GM23338 (cell line): ENCODE results near the gene UBL5. TPM values are rescaled to one million over a fixed set of nuclear protein-coding genes. Genes with fewer than 3 reads are reported as not detected.

Experiments used
- ATAC-seq: fragments of 200-7000 bp; cut with Tn5 transposase; 3 replicates; pipeline ENCODE4 v1.9.1; 2020
- DNase-seq: peaks from one replicate; pipeline ENCODE4 v3.0.0-alpha.2; 2015; ENCODE audit warnings: low spot score
- H2AFZ ChIP-seq: fragments of 200-600 bp; sonication (generic); 2 replicates; pipeline ENCODE4 v1.8.0; 2016; ENCODE audit warnings: antibody characterized with exemption, mild to moderate bottlenecking, moderate library complexity
- H3F3A ChIP-seq: fragments of 200-600 bp; sonication (generic); replicated peaks from 2 replicates; pipeline ENCODE4 v1.8.0; 2017; ENCODE audit warnings: antibody characterized with exemption, mixed run types, low read depth
- H3K27ac ChIP-seq: fragments of 200-600 bp; sonication (generic); 2 replicates; pipeline ENCODE4 v1.6.1; 2016; ENCODE audit warnings: low read depth
- H3K27me3 ChIP-seq: fragments of 200-600 bp; sonication (generic); 2 replicates; pipeline ENCODE4 v1.8.0; 2016; ENCODE audit warnings: mild to moderate bottlenecking, mixed run types, moderate library complexity; ENCODE audit not compliant: insufficient read depth
- H3K36me3 ChIP-seq: fragments of 200-600 bp; sonication (generic); 2 replicates; pipeline ENCODE4 v1.8.0; 2016; ENCODE audit warnings: mild to moderate bottlenecking; ENCODE audit not compliant: insufficient read depth
- H3K4me1 ChIP-seq: fragments of 200-600 bp; sonication (generic); 2 replicates; pipeline ENCODE4 v1.8.0; 2016; ENCODE audit warnings: mild to moderate bottlenecking, moderate library complexity; ENCODE audit not compliant: insufficient read depth
- H3K4me2 ChIP-seq: fragments of 200-600 bp; sonication (generic); 2 replicates; pipeline ENCODE4 v1.7.1; 2017; ENCODE audit warnings: mixed run types
- H3K4me3 ChIP-seq: fragments of 200-600 bp; sonication (generic); 2 replicates; pipeline ENCODE4 v1.6.1; 2016; ENCODE audit warnings: mixed run types
- H3K79me2 ChIP-seq: fragments of 200-600 bp; sonication (generic); replicated peaks from 2 replicates; pipeline ENCODE4 v1.8.0; 2017; ENCODE audit warnings: mild to moderate bottlenecking; ENCODE audit not compliant: insufficient read depth
- H3K9me2 ChIP-seq: fragments of 200-600 bp; sonication (generic); 2 replicates; pipeline ENCODE4 v1.8.0; 2017; ENCODE audit not compliant: insufficient read depth
- H4K20me1 ChIP-seq: fragments of 200-600 bp; sonication (generic); replicated peaks from 2 replicates; pipeline ENCODE4 v1.8.0; 2017; ENCODE audit warnings: mild to moderate bottlenecking; ENCODE audit not compliant: insufficient read depth
- H3K27ac Mint-ChIP-seq: 2 replicates; pipeline ENCODE4 v1.8.0; 2020; ENCODE audit warnings: inconsistent platforms, mild to moderate bottlenecking, moderate library complexity, mixed read lengths
- H3K27me3 Mint-ChIP-seq: 3 replicates; pipeline ENCODE4 v1.8.0; 2022; ENCODE audit warnings: low read depth, mild to moderate bottlenecking, moderate library complexity, mixed read lengths, inconsistent platforms; ENCODE audit not compliant: insufficient read depth, poor library complexity
- H3K36me3 Mint-ChIP-seq: 3 replicates; pipeline ENCODE4 v1.8.0; 2021; ENCODE audit warnings: low read depth, mild to moderate bottlenecking, inconsistent platforms, moderate library complexity, mixed read lengths
- H3K4me1 Mint-ChIP-seq: 3 replicates; pipeline ENCODE4 v1.8.0; 2020; ENCODE audit warnings: mild to moderate bottlenecking, inconsistent platforms, mixed read lengths
- H3K4me3 Mint-ChIP-seq: 3 replicates; pipeline ENCODE4 v1.8.0; 2021; ENCODE audit warnings: moderate library complexity, mild to moderate bottlenecking, inconsistent platforms, mixed read lengths
- H3K9me3 Mint-ChIP-seq: 3 replicates; pipeline ENCODE4 v1.8.0; 2020; ENCODE audit warnings: moderate library complexity, mild to moderate bottlenecking, inconsistent platforms, mixed read lengths
- CTCF ChIP-seq, 2 experiments: fragments of 200-600 bp in 1 of 2; sonication (generic) in 1 of 2; conservative IDR thresholded peaks; 2 replicates each; pipeline versions ENCODE4 v1.5.1 to v1.6.1; 2016 to 2017; ENCODE audit warnings: antibody characterized with exemption in 2 of 2, low read depth in 2 of 2, mild to moderate bottlenecking in 2 of 2, moderate library complexity in 1 of 2
- EZH2 ChIP-seq: fragments of 200-600 bp; sonication (generic); IDR thresholded peaks from one replicate; pipeline ENCODE4 v1.8.0; 2017; ENCODE audit warnings: antibody characterized with exemption, mild to moderate bottlenecking, low read depth; ENCODE audit not compliant: unreplicated experiment
- POLR2AphosphoS5 ChIP-seq: IDR thresholded peaks from 2 replicates; pipeline ENCODE4 v1.6.1; 2016; ENCODE audit warnings: antibody characterized with exemption, low read depth
- REST ChIP-seq: IDR thresholded peaks from one replicate; pipeline ENCODE4 v1.6.1; 2018; ENCODE audit warnings: antibody characterized with exemption; ENCODE audit not compliant: unreplicated experiment
- polyA plus RNA-seq: library from polyadenylated mRNA; unstranded; fragments of >200 nt; fragmentation: Nextera tagmentation; extraction: Ambion mirVana; gene quantifications from 2 replicates; pipeline ENCODE4 v1.2.1, GENCODE V29; 2016
- total RNA-seq: library from RNA; depleted of rRNA; stranded (reverse); fragments of >200 nt; shearing (Covaris generic); gene quantifications from 2 replicates; pipeline ENCODE4 v1.2.3, GENCODE V29; 2014
- TF ChIP-seq, protein P1 (sequence below): fragments of 250-450 bp; sonication (Bioruptor Pico); IDR thresholded peaks from 2 replicates; pipeline ENCODE4 v1.5.0; 2020; ENCODE audit warnings: mild to moderate bottlenecking, moderate library complexity

UBL5 gene
- total and polyA plus RNA-seq, 2 experiments from 2014 or later, result 304 to 1,371 TPM

- DNase-seq, result peak; percentile 99
- Mint-ChIP-seq H3K27me3 (peaks cover 16% of the 10 kb centered on the region), H3K4me3 (peak overlapping the region; percentile 80), H3K27ac (peak overlapping the region; percentile 90), H3K36me3 (peaks cover 16% of the 10 kb centered on the region), H3K4me1 (peaks cover 30% of the 10 kb centered on the region), H3K9me3 (peaks cover 7% of the 10 kb centered on the region)
- TF ChIP-seq POLR2AphosphoS5, result peak; percentile 89
- TF ChIP-seq CTCF (conservative IDR thresholded peaks at IDR 0.05; ENCODE audit: low read depth in 2 of 2), result 0 out of 4 replicates have a peak, but pooled peaks of 1 of the 2 experiments have one; percentile 11
- no peak for TF ChIP-seq REST
- Histone ChIP-seq H4K20me1 (no peaks in the 10 kb centered on the region), H3K36me3 (peaks cover 4% of the 10 kb centered on the region; the same call in 1 of the 2 replicates), H3K79me2 (peaks cover 8% of the 10 kb centered on the region; the same call in 1 of the 2 replicates), H3K27ac (peak overlapping the region; percentile 96), H3K9me2 (no peaks in the 10 kb centered on the region; the same call in 1 of the 2 replicates), H3K4me3 (peak overlapping the region; percentile 84), H3K27me3 (no peaks in the 10 kb centered on the region), H3K4me2 (peak overlapping the region; percentile 89), H3K4me1 (peaks cover 38% of the 10 kb centered on the region), H2AFZ (peak overlapping the region; percentile 95), H3F3A (peaks cover 21% of the 10 kb centered on the region)
- ATAC-seq, result peak; percentile 60
Observed at GRCh38 chr19:9792206-9793070, 35.3 kb upstream of the UBL5 start.

DNA sequence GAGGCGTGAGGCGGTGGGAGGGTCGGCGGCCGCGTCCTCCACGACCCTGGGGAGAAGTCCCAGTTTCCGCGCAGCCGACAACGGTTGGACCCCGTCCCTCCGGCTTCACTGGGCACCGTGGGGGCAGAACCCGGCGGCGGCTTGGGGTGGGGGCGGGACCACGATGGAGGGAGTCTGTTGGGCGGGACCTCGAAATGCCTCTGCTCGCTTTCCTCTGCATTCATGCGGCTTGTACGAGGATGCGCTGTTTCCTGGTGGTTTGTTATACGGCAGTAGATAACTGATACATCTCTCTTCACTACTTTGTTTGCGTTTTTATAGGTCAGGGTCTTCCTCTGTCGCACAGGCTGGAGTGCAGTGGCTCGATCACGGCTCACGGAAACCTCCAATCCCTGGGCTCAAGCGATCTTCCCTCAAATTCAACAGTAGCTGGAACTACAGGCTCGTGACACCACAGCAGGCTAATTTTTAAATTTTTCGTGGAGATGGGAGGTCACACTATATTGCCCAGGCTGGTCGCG is 34.6 kb upstream of the UBL5 start:
- peaks cover 16% of the 10 kb centered on the region for H3K27me3 Mint-ChIP-seq
- H3K36me3 Mint-ChIP-seq, result peaks cover 13% of the 10 kb centered on the region
- peak overlapping the region; percentile 89 for H3K4me2 ChIP-seq
- peak overlapping the region; percentile 96 for H3K27ac ChIP-seq
- H3K4me3 Mint-ChIP-seq, result peak overlapping the region; percentile 80
- H3F3A ChIP-seq, result peaks cover 21% of the 10 kb centered on the region
- no peaks in the 10 kb centered on the region for H3K9me2 ChIP-seq
- peak overlapping the region; percentile 95 for H2AFZ ChIP-seq
- H3K36me3 ChIP-seq, result peaks cover 4% of the 10 kb centered on the region; the same call in 1 of the 2 replicates
- TF ChIP-seq, protein P1, sequence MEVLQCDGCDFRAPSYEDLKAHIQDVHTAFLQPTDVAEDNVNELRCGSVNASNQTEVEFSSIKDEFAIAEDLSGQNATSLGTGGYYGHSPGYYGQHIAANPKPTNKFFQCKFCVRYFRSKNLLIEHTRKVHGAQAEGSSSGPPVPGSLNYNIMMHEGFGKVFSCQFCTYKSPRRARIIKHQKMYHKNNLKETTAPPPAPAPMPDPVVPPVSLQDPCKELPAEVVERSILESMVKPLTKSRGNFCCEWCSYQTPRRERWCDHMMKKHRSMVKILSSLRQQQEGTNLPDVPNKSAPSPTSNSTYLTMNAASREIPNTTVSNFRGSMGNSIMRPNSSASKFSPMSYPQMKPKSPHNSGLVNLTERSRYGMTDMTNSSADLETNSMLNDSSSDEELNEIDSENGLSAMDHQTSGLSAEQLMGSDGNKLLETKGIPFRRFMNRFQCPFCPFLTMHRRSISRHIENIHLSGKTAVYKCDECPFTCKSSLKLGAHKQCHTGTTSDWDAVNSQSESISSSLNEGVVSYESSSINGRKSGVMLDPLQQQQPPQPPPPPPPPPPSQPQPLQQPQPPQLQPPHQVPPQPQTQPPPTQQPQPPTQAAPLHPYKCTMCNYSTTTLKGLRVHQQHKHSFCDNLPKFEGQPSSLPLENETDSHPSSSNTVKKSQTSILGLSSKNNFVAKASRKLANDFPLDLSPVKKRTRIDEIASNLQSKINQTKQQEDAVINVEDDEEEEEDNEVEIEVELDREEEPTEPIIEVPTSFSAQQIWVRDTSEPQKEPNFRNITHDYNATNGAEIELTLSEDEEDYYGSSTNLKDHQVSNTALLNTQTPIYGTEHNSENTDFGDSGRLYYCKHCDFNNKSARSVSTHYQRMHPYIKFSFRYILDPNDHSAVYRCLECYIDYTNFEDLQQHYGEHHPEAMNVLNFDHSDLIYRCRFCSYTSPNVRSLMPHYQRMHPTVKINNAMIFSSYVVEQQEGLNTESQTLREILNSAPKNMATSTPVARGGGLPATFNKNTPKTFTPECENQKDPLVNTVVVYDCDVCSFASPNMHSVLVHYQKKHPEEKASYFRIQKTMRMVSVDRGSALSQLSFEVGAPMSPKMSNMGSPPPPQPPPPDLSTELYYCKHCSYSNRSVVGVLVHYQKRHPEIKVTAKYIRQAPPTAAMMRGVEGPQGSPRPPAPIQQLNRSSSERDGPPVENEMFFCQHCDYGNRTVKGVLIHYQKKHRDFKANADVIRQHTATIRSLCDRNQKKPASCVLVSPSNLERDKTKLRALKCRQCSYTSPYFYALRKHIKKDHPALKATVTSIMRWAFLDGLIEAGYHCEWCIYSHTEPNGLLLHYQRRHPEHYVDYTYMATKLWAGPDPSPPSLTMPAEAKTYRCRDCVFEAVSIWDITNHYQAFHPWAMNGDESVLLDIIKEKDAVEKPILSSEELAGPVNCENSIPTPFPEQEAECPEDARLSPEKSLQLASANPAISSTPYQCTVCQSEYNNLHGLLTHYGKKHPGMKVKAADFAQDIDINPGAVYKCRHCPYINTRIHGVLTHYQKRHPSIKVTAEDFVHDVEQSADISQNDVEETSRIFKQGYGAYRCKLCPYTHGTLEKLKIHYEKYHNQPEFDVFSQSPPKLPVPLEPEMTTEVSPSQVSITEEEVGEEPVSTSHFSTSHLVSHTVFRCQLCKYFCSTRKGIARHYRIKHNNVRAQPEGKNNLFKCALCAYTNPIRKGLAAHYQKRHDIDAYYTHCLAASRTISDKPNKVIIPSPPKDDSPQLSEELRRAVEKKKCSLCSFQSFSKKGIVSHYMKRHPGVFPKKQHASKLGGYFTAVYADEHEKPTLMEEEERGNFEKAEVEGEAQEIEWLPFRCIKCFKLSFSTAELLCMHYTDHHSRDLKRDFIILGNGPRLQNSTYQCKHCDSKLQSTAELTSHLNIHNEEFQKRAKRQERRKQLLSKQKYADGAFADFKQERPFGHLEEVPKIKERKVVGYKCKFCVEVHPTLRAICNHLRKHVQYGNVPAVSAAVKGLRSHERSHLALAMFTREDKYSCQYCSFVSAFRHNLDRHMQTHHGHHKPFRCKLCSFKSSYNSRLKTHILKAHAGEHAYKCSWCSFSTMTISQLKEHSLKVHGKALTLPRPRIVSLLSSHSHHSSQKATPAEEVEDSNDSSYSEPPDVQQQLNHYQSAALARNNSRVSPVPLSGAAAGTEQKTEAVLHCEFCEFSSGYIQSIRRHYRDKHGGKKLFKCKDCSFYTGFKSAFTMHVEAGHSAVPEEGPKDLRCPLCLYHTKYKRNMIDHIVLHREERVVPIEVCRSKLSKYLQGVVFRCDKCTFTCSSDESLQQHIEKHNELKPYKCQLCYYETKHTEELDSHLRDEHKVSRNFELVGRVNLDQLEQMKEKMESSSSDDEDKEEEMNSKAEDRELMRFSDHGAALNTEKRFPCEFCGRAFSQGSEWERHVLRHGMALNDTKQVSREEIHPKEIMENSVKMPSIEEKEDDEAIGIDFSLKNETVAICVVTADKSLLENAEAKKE (CRISPR knock-in tag), result no peak
- TF ChIP-seq POLR2AphosphoS5 (peak; percentile 55; the same call in 1 of the 2 replicates), EZH2 (no peak)
- ATAC-seq (peak; percentile 21), DNase-seq (peak; percentile 75)
- peaks cover 38% of the 10 kb centered on the region for H3K4me1 ChIP-seq
- H3K79me2 ChIP-seq, result peaks cover 8% of the 10 kb centered on the region; the same call in 1 of the 2 replicates
- H3K4me3 ChIP-seq, result peak overlapping the region; percentile 84
- no peaks in the 10 kb centered on the region for H4K20me1 ChIP-seq
- H3K4me1 Mint-ChIP-seq, result peaks cover 30% of the 10 kb centered on the region
- H3K9me3 Mint-ChIP-seq, result peaks cover 5% of the 10 kb centered on the region
- H3K27me3 ChIP-seq, result no peaks in the 10 kb centered on the region
- H3K27ac Mint-ChIP-seq, result peak overlapping the region; percentile 93
